ENCODE results near the gene CALN1.
"Not testable (repeated sequence)": the region's sequence is repeated elsewhere in the genome, so short reads cannot be mapped to it uniquely, and the experiment has no call there.

The CALN1 gene

DNA sequence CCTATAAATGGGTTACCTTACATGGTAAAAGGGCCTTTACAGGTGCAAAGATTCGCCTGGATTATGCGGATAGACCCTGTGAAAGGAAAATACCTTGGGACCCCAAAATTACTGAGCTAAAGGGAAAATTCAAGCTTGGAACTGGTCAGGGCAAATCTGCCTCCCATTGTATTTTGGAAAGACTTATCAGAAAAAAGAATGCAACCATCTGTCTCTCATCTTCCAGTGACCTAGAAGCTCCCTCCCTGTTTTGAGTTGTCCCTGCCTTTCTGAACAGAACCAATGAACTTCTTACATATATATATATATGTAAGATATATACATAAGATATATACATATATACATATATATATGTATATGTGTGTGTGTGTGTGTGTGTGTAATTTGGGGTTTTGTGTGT is 583.8 kb downstream of the CALN1 start:
- H3K4me3 ChIP-seq (ENCODE audit: low read length), result no peak overlapping the region
- no peak for TF ChIP-seq ZNF274 (IDR thresholded peaks at IDR 0.05; ENCODE audit: low read depth, low read length)

DNA sequence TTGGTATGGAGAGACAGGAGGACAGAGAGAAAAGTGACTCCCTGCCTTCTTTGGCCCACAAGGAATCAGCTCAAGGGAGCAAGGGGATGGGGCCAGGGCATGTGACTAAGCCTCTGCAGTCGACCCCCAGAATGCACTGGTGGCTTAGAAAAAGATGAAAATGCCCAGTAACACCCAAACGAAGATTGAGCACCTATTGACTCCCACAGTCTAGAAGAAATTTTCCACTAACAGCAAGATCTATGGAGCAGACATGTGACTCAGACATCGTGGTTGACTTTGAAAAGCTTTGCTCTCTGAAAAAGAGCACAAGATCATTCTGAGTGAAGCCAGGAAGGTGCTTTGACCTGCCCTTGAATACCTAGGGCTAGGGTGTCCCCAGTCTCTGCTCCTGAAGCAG is 586.0 kb downstream of the CALN1 start:
- TF ChIP-seq ZNF274 (IDR thresholded peaks at IDR 0.05; ENCODE audit: low read depth, low read length), result no peak
- H3K4me3 ChIP-seq (ENCODE audit: low read length), result no peak overlapping the region

DNA sequence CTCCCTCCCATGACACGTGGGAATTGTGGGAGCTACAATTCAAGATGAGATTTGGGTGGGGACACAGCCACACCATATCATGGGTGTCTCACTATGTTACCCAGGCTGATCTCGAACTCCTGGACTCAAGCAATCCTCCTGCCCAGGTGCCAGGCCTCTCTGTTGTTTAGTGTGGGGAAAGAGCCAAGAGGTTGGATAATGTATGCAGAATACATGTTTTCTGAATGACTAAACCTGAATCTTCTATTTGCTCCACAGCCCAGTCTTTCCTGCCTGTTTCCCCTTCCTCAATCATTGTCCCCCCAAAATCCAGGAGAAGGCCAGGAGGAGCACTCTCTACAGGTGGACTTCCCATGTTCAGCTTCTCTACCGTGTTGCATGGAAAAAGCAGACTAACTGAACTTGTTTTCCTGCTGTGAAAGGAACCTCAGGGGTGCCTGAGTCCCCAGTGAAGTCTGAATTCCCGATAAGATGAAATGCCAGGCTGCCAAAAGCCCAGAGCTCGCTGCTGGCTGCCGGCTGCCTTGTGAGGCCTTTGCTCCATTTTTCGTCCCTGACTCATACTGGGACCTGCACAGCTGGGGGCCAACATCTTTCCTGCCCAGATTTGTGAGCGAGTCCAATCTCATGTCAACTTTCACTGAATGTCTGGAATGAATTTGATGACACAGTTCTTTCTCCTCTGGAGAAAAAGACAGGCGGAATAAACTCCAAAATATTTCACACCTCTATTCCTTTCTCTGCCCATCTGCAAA is 588.0 kb downstream of the CALN1 start:
- no peak overlapping the region for H3K4me3 ChIP-seq (ENCODE audit: low read length)

DNA sequence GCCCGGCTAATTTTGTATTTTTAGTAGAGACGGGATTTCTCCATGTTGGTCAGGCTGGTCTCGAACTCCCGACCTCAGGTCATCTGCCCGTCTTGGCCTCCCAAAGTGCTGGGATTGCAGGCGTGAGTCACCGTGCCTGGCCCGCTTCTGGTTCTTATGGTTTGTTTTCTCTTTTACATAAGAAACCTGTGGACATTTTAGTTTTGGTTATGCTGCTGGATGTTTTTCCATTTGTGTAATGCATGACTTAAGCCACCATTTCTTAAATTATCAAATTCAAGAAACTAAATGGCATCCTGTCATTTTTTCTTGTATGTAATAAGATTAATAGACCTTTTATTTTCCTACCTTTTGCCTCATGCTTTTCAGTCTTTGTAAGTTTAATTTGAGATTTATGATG is 589.7 kb downstream of the CALN1 start:
- H3K4me3 ChIP-seq (ENCODE audit: low read length), result not testable (repeated sequence)

More for the DNA sequence above, 588.0 kb downstream of the CALN1 start:
- no peak for TF ChIP-seq ZNF274 (IDR thresholded peaks at IDR 0.05; ENCODE audit: low read depth, low read length)

DNA sequence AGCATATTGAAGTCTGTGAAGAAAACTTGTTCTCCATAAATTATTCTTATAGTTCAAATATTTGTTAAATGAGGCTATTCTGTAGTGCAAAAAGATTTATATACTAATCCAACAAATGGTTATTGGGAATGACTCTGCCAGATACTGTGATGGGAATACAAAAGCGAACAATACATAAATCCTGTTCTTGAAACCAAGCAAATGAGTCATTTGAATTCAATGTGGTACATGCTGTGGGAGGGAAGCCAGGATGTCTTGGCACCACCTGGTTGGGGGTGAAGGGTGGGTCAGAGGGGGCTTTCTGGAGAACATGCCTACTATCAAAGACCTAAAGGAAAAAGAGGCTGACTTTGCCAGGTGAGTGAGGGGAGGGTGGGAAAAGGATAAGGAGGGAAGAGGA is 594.2 kb downstream of the CALN1 start:
- no peak for TF ChIP-seq ZNF274 (IDR thresholded peaks at IDR 0.05; ENCODE audit: low read depth, low read length)
- no peak overlapping the region for H3K4me3 ChIP-seq (ENCODE audit: low read length)

DNA sequence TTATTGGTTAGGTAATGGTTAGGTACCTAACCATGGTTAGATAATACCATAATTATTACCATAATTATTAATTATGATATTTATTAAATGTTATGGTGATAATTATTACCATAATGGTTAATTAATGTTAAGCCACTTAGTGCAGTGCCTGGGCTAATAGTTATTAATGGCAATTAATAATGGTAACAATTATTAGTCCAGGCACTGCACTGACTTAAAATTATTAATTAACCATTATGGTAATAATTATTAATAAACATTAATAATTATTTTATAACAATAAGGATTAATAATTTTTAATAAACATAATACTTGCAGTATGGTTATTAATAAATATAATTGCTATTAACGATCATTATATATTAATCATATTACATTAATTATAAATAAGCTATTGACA is 604.0 kb downstream of the CALN1 start:
- TF ChIP-seq ZNF274 (IDR thresholded peaks at IDR 0.05; ENCODE audit: low read depth, low read length), result no peak
- no peak overlapping the region for H3K4me3 ChIP-seq (ENCODE audit: low read length)

DNA sequence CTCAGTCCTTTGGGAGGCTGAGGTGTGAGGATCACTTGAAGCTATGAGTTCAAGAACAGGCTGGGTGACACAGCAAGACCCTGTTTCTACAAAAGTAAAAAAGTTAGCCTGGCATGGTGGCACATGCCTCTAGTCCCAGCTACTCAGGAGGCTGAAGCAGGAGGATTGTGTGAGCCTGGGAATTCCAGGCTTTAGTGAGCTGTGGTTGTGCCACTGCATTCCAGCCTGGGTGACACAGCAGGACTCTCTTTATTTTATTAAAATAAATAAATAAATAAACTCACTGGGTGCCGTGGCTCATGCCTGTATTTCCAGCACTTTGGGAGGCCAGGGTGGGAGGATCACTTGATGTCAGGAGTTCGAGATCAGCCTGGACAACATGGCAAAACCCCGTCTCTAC is 607.9 kb downstream of the CALN1 start:
- no peak overlapping the region for H3K4me3 ChIP-seq (ENCODE audit: low read length)
- TF ChIP-seq ZNF274 (IDR thresholded peaks at IDR 0.05; ENCODE audit: low read depth, low read length), result no peak

DNA sequence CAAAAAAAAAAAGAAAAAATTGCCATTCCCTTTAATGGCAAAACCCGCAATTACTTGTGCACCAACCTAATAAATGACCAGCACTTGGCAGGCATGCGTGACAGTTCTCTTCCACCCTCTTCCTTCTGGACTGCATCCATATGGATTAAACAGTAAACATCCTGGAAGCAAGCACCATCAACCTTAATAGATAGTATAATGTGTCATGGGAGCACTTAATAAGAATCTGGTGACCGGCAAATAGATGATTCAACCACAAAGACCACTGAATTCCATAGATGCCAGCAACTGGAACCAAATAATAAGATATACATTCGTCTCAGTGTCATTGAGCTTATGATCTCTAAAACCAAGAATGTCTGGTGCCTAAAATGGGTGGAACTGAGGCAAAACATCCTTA is 610.2 kb downstream of the CALN1 start:
- TF ChIP-seq ZNF274 (IDR thresholded peaks at IDR 0.05; ENCODE audit: low read depth, low read length), result no peak
- no peak overlapping the region for H3K4me3 ChIP-seq (ENCODE audit: low read length)

DNA sequence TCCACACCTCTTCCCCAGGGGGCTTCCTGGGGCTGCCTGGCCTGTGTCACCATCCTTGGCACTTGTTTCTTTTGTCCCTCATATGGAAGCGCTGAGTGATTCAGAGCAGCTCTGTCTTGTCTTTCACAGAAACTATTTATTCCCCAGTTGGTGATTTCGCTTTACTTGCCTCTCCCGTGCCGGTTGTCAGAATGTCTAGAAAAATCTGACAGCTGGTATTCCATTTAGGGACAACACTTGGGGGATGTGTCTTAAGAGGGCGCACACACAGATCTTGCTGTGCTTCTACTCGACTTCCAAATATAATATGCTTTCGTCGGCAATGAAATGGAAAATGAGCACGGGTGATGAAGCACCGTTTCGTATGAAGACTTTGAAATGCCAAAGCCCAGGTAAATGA is 611.8 kb downstream of the CALN1 start:
- TF ChIP-seq ZNF274 (IDR thresholded peaks at IDR 0.05; ENCODE audit: low read depth, low read length), result no peak
- no peak overlapping the region for H3K4me3 ChIP-seq (ENCODE audit: low read length)

DNA sequence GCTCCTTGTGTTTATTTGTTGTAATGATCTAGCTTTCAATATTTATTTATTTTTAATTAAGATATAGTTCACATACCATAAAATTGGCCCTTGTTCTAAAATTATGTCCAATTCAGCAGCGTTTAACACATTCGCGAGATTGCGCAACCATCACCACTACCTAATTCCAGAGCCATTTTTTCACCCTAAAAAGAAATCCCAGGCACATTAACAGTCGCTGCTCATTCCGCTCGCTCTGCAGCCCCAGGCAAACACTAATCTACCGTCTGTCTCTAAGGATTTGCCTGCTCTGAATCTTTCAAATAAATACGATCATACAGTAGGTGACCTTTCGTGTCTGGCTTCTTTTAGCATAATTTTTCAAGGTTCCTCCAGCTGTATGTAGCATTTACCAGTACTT is 616.7 kb downstream of the CALN1 start:
- no peak for TF ChIP-seq ZNF274 (IDR thresholded peaks at IDR 0.05; ENCODE audit: low read depth, low read length)
- H3K4me3 ChIP-seq (ENCODE audit: low read length), result no peak overlapping the region

DNA sequence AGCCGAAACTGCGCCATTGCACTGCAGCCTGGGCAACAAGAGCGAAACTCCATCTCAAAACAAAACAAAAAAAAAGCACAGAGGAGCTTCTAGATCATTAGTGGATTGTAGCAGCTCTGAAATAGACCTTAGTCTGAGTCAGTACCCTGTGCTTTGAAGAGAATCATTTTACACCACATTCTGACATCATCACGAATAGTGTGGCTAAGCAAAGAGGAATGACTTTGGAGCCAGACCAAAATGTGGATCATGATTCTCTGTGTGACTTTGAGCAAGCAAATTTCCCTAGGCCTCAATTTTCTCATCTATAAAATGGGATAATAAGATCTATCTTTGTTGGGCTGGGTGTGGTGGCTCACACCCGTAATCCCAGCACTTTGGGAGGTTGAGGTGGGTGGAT is 618.9 kb downstream of the CALN1 start:
- H3K4me3 ChIP-seq (ENCODE audit: low read length), result no peak overlapping the region
- TF ChIP-seq ZNF274 (IDR thresholded peaks at IDR 0.05; ENCODE audit: low read depth, low read length), result no peak

DNA sequence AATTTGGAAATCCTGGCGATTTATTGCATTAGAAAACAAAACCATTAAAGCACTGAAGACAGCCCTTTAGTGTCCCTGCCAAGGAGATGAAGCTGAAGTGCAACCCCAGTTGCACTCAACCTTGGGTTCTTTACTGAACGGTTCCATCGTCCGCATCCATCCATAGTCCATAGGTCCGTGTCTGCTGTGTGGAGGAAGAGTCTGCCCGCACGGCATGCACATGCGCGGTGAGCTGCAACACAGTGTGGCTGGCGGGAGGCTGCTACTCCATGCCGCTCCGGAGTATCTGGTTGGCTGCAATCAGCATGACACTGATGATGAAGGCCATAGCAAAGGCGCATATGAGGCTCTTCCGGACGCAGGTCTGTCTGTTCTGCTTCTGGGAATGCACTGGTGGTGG is 624.6 kb downstream of the CALN1 start:
- no peak overlapping the region for H3K4me3 ChIP-seq (ENCODE audit: low read length)

DNA sequence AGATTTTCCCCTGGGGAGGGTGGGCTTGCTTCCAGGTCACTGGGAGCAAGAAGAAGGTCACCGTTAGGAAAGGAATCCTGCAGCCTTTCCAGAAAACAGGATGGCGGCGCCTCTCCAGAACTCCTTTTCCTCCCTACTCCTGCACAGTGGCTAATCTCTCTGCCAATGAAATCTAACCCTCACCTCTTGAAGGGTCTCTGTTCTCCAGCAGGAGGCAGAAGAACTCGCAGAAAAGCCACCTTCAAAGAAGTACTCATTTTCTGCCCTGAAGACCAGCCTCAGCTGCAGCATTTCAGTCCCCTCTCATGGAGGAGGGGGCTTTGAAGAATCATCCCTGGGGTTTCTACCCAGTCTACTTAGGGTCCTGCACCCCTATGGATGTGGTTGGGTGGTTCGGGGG is 626.9 kb downstream of the CALN1 start:
- no peak overlapping the region for H3K4me3 ChIP-seq (ENCODE audit: low read length)
- no peak for TF ChIP-seq ZNF274 (IDR thresholded peaks at IDR 0.05; ENCODE audit: low read depth, low read length)

More for the DNA sequence above, 624.6 kb downstream of the CALN1 start:
- no peak for TF ChIP-seq ZNF274 (IDR thresholded peaks at IDR 0.05; ENCODE audit: low read depth, low read length)

DNA sequence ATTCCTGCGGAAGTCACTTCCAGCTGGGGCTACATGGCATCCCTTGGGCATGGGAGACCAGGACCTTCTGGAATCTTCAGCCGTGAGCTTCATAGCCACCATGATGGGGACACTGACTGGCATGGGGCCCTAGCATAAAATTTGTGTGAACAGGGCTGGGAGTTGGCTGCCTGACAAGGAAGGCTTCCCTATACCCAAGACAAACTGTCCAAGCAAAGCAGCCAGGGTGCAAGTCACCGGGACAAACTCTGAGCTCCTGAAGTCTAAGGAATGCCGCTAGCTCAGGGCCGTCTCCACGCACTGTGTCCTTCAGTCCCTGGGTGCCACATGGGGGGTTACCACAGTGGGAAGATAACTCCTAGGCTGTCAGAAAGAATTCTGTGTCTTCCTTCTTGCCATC is 627.4 kb downstream of the CALN1 start:
- no peak overlapping the region for H3K4me3 ChIP-seq (ENCODE audit: low read length)
- TF ChIP-seq ZNF274 (IDR thresholded peaks at IDR 0.05; ENCODE audit: low read depth, low read length), result no peak

DNA sequence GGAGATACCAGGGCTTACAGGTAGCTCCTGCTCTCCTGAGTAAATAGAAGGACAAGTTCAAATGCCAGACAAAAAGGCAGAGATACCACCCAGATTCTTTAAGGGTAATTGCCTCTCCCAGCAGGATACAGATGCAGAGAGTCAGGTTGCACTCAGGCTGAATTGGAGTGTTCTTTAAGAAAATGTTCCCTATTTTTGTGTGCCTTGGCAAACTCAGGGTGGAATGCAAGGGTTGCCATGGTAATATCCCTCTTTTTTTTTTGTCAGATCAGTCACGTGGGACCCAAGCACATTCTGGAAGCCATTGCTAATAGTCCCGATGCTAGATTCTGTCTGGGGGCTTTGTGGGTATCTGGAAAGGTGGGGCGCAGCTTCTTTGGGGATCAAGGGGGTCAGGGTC is 628.0 kb downstream of the CALN1 start:
- H3K4me3 ChIP-seq (ENCODE audit: low read length), result no peak overlapping the region
- TF ChIP-seq ZNF274 (IDR thresholded peaks at IDR 0.05; ENCODE audit: low read depth, low read length), result no peak

DNA sequence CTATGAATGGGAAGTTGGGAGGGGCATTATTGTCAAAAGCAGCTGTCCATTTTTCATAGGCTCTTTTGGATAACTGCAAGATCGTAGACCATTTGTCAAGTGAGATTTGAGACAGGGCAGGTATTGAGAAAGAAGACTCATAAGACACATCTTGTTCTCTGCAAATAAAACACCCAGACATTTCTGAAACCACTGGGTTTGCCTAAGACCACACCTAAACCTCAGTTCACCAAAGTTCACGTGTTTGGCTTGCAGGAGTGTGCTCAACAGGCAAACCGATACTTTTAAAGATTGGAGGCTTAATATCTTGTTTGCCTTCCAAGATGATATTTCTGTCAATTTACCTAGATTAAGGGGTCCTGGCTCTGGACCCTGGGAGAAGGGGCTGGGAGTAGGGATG is 628.4 kb downstream of the CALN1 start:
- no peak for TF ChIP-seq ZNF274 (IDR thresholded peaks at IDR 0.05; ENCODE audit: low read depth, low read length)
- no peak overlapping the region for H3K4me3 ChIP-seq (ENCODE audit: low read length)
